GM12891 (cell line): ENCODE results near the gene TBXAS1.

Source experiments
- POLR2A ChIP-seq: IDR thresholded peaks from 2 replicates; pipeline ENCODE4 v1.6.1; 2011; ENCODE audit warnings: low read depth, low read length, control low read depth
- POLR2AphosphoS5 ChIP-seq: IDR thresholded peaks from 2 replicates; pipeline ENCODE4 v1.6.1; 2011; ENCODE audit warnings: low read depth, low read length, control low read depth
- POU2F2 ChIP-seq: IDR thresholded peaks from 2 replicates; pipeline ENCODE4 v1.6.1; 2011; ENCODE audit warnings: low read depth, mild to moderate bottlenecking, control low read depth, low read length, moderate library complexity
- SPI1 ChIP-seq: IDR thresholded peaks from 2 replicates; pipeline ENCODE4 v1.6.1; 2011; ENCODE audit warnings: low read depth, low read length, control low read depth
- TAF1 ChIP-seq: IDR thresholded peaks from 2 replicates; pipeline ENCODE4 v1.6.1; 2011; ENCODE audit warnings: low read depth, low read length, control low read depth

DNA sequence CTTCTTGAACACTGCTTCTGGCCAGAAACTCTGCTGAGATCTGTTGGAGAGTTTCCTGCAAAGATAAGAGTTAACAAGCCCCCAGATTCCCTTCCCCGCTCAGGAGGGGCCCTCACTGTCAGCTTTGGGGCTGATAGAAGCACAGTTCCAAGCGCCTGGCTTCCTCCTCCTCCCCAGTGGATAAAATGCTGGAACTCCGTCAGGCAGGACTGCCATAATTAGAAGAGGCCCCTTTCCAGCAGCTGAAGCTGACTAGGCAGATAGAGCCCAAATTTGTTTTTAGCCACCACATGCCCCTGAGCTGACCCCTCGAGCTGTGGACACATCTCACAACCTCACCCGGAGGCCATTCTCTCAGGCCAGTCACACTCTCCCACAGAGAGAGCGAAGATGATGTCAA lies 89.4 kb downstream of the TBXAS1 start:
- TF ChIP-seq POLR2AphosphoS5 (no peak), POLR2A (no peak), TAF1 (no peak), SPI1 (no peak), POU2F2 (no peak)
